Measurements from ENCODE around the gene ZNF107. TPM values are rescaled to one million over a fixed set of nuclear protein-coding genes. Genes with fewer than 3 reads are reported as not detected.

Gene ZNF107
- total RNA-seq (2014; rRNA removed; shearing (Covaris generic)) = 3.4 and 3.6 TPM in 2 replicates
- polyA plus RNA-seq (2014; cell fraction: nucleus; rRNA removed) = 1.6 and 2.9 TPM in 2 replicates

- DNase-seq (ENCODE audit: extremely low read depth, low read depth) = peak; percentile 72
Measured at GRCh38 chr7:64665980-64666662, at the start of gene ZNF107. Gene ZNF107 (plus strand): TSS chr7:64666133. CDS start chr7:64666283, 150 bp downstream.

- DNase-seq (ENCODE audit: extremely low read depth, low read depth) = no peak
Measured at GRCh38 chr7:64618785-64619456, 47.0 kb upstream of the ZNF107 start.

- DNase-seq (ENCODE audit: extremely low read depth, low read depth) = no peak
Measured at GRCh38 chr7:64619705-64620104, 46.2 kb upstream of the ZNF107 start.

GRCh38 chr7:64621656-64622055 is 44.3 kb upstream of the ZNF107 start:
- no peak for DNase-seq (ENCODE audit: extremely low read depth, low read depth)

GRCh38 chr7:64625114-64626082 is 40.5 kb upstream of the ZNF107 start:
- DNase-seq (ENCODE audit: extremely low read depth, low read depth) = no peak

GRCh38 chr7:64626083-64626469 is 39.9 kb upstream of the ZNF107 start:
- no peak for DNase-seq (ENCODE audit: extremely low read depth, low read depth)

- DNase-seq (ENCODE audit: extremely low read depth, low read depth) = no peak
Measured at GRCh38 chr7:64626557-64626956, 39.4 kb upstream of the ZNF107 start.

- no peak for DNase-seq (ENCODE audit: extremely low read depth, low read depth)
Measured at GRCh38 chr7:64628192-64628591, 37.7 kb upstream of the ZNF107 start.

GRCh38 chr7:64628721-64629120 is 37.2 kb upstream of the ZNF107 start:
- DNase-seq (ENCODE audit: extremely low read depth, low read depth) = no peak

- no peak for DNase-seq (ENCODE audit: extremely low read depth, low read depth)
Measured at GRCh38 chr7:64630496-64630895, 35.4 kb upstream of the ZNF107 start.

- no peak for DNase-seq (ENCODE audit: extremely low read depth, low read depth)
Measured at GRCh38 chr7:64632029-64632428, 33.9 kb upstream of the ZNF107 start.

GRCh38 chr7:64633401-64633800 is 32.5 kb upstream of the ZNF107 start:
- DNase-seq (ENCODE audit: extremely low read depth, low read depth) = no peak

- no peak for DNase-seq (ENCODE audit: extremely low read depth, low read depth)
Measured at GRCh38 chr7:64634406-64635062, 31.4 kb upstream of the ZNF107 start.

GRCh38 chr7:64636386-64636785 is 29.5 kb upstream of the ZNF107 start:
- DNase-seq (ENCODE audit: extremely low read depth, low read depth) = no peak

GRCh38 chr7:64637521-64638445 is 28.1 kb upstream of the ZNF107 start:
- no peak for DNase-seq (ENCODE audit: extremely low read depth, low read depth)

GRCh38 chr7:64638822-64639221 is 27.1 kb upstream of the ZNF107 start:
- DNase-seq (ENCODE audit: extremely low read depth, low read depth) = no peak

GRCh38 chr7:64639267-64640001 is 26.5 kb upstream of the ZNF107 start:
- no peak for DNase-seq (ENCODE audit: extremely low read depth, low read depth)

- no peak for DNase-seq (ENCODE audit: extremely low read depth, low read depth)
Measured at GRCh38 chr7:64640504-64640903, 25.4 kb upstream of the ZNF107 start.

GRCh38 chr7:64642046-64642445 is 23.9 kb upstream of the ZNF107 start:
- DNase-seq (ENCODE audit: extremely low read depth, low read depth) = no peak

Measured in NCI-H460 (cell line).